Mesodermal cell (in vitro differentiated cells): ENCODE measurements around the gene SALL2.

Source experiments
- H3K27ac ChIP-seq: 2 replicates; pipeline ENCODE4 v1.7.0; 2013; ENCODE audit warnings: mild to moderate bottlenecking, low read depth, low read length, moderate library complexity; ENCODE audit not compliant: severe bottlenecking
- H3K36me3 ChIP-seq: 2 replicates; pipeline ENCODE4 v1.7.1; 2013; ENCODE audit warnings: mild to moderate bottlenecking, low read length, moderate library complexity; ENCODE audit not compliant: control insufficient read depth, insufficient read depth
- H3K4me1 ChIP-seq: one replicate; pipeline ENCODE4 v1.7.1; 2013; ENCODE audit warnings: mild to moderate bottlenecking, low read length; ENCODE audit not compliant: insufficient read depth, control insufficient read depth, poor library complexity, severe bottlenecking
- H3K4me3 ChIP-seq: 2 replicates; pipeline ENCODE4 v1.7.0; 2013; ENCODE audit warnings: low read length, control low read depth, mild to moderate bottlenecking; ENCODE audit not compliant: insufficient read depth, poor library complexity, severe bottlenecking; ENCODE audit errors: extremely low read depth
- H3K9me3 ChIP-seq: 2 replicates; pipeline ENCODE4 v1.7.1; 2013; ENCODE audit warnings: mild to moderate bottlenecking, low read length, moderate library complexity; ENCODE audit not compliant: control insufficient read depth
- WGBS, 2 experiments: methylation state at CpG; one replicate each; pipeline ENCODE4 v1.1.5; 2013; ENCODE audit warnings: missing lambda C conversion rate in 2 of 2; ENCODE audit not compliant: insufficient coverage in 2 of 2; 5-methylcytosine and 5-hydroxymethylcytosine counted together

The SALL2 gene

GRCh38 chr14:21506557-21506956, 19.6 kb downstream of the SALL2 start:
- Histone ChIP-seq H3K9me3 (no peaks in the 10 kb centered on the region), H3K4me1 (peaks cover 10% of the 10 kb centered on the region), H3K36me3 (peaks cover 70% of the 10 kb centered on the region), H3K4me3 (no peak overlapping the region), H3K27ac (no peak overlapping the region)
- whole genome bisulfite sequencing, 2 experiments, result 83% methylated on average over 1 of the region's 2 CpGs; no CpG with 5 or more reads in 1 of the 2 experiments

GRCh38 chr14:21505012-21505553, 21.1 kb downstream of the SALL2 start:
- Histone ChIP-seq H3K27ac (no peak overlapping the region), H3K36me3 (peaks cover 84% of the 10 kb centered on the region), H3K4me3 (no peak overlapping the region), H3K9me3 (no peaks in the 10 kb centered on the region), H3K4me1 (peaks cover 10% of the 10 kb centered on the region)

- H3K9me3 ChIP-seq, result no peaks in the 10 kb centered on the region
- WGBS, 2 experiments, result 96 to 100% methylated on average over 2 to 3 of the region's 4 CpGs
- H3K4me3 ChIP-seq, result no peak overlapping the region
- peaks cover 89% of the 10 kb centered on the region for H3K36me3 ChIP-seq
- H3K27ac ChIP-seq, result no peak overlapping the region
- peaks cover 4% of the 10 kb centered on the region for H3K4me1 ChIP-seq
These were observed 22.8 kb downstream of the SALL2 start for GRCh38 chr14:21503376-21503775.

GRCh38 chr14:21501568-21501967, 24.6 kb downstream of the SALL2 start:
- Histone ChIP-seq H3K27ac (no peak overlapping the region), H3K36me3 (peaks cover 92% of the 10 kb centered on the region), H3K4me1 (peaks cover 4% of the 10 kb centered on the region), H3K4me3 (no peak overlapping the region), H3K9me3 (no peaks in the 10 kb centered on the region)
- WGBS, 2 experiments, result 91 to 97% methylated on average over 2 to 5 of the region's 5 CpGs

GRCh38 chr14:21498540-21499526, 27.3 kb downstream of the SALL2 start:
- Histone ChIP-seq H3K4me3 (no peak overlapping the region), H3K4me1 (peaks cover 9% of the 10 kb centered on the region), H3K36me3 (peaks cover 94% of the 10 kb centered on the region), H3K9me3 (no peaks in the 10 kb centered on the region), H3K27ac (peak overlapping the region; percentile 39)
- WGBS, 2 experiments, result 77 to 94% methylated on average over 4 to 5 of the region's 5 CpGs

- whole genome bisulfite sequencing, 2 experiments, result 89 to 90% methylated on average over 2 of the region's 2 CpGs
- H3K36me3 ChIP-seq, result peaks cover 89% of the 10 kb centered on the region
These were observed 29.7 kb downstream of the SALL2 start for GRCh38 chr14:21496453-21496852.

GRCh38 chr14:21494902-21495762, 31.0 kb downstream of the SALL2 start:
- no peak overlapping the region for H3K4me3 ChIP-seq
- 40% methylated on average over 1 of the region's 2 CpGs; no CpG with 5 or more reads in 1 of the 2 experiments for WGBS, 2 experiments
- H3K9me3 ChIP-seq, result no peaks in the 10 kb centered on the region
- H3K4me1 ChIP-seq, result peaks cover 9% of the 10 kb centered on the region
- peaks cover 89% of the 10 kb centered on the region for H3K36me3 ChIP-seq
- H3K27ac ChIP-seq, result peak overlapping the region; percentile 16

More at GRCh38 chr14:21496453-21496852, 29.7 kb downstream of the SALL2 start:
- Histone ChIP-seq H3K4me1 (peaks cover 9% of the 10 kb centered on the region), H3K9me3 (no peaks in the 10 kb centered on the region), H3K27ac (no peak overlapping the region), H3K4me3 (no peak overlapping the region)

GRCh38 chr14:21486640-21487087, 39.5 kb downstream of the SALL2 start:
- H3K9me3 ChIP-seq, result no peaks in the 10 kb centered on the region
- H3K4me3 ChIP-seq, result no peak overlapping the region
- no peak overlapping the region for H3K27ac ChIP-seq
- peaks cover 43% of the 10 kb centered on the region for H3K36me3 ChIP-seq
- peaks cover 4% of the 10 kb centered on the region for H3K4me1 ChIP-seq
- no CpG with 5 or more reads among the region's 1 CpG for WGBS, 2 experiments

- H3K4me3 ChIP-seq, result peak within 1 kb of the TSS; percentile 88
- peak within 1 kb of the TSS; percentile 68 for H3K27ac ChIP-seq
- peaks cover 13% of the 10 kb centered on the region for H3K36me3 ChIP-seq
- 0 to 1% methylated on average over 22 to 42 of the region's 49 CpGs for WGBS, 2 experiments
- H3K9me3 ChIP-seq, result no peaks in the 10 kb centered on the region
- no peaks in the 10 kb centered on the region for H3K4me1 ChIP-seq
These were observed 49.0 kb downstream of the SALL2 start, which contains the start of the genes RAB2B and TOX4 for GRCh38 chr14:21476925-21477681. Gene RAB2B (minus strand): TSS chr14:21476959. CDS start chr14:21476872, 87 bp downstream. Gene TOX4 (plus strand): TSS chr14:21477195. CDS start chr14:21477279, 84 bp downstream.
